Measurements from ENCODE around the gene UBASH3B.
A peak's percentile ranks its signal among the peaks of the same experiment; 100 is the strongest.

UBASH3B gene

DNA sequence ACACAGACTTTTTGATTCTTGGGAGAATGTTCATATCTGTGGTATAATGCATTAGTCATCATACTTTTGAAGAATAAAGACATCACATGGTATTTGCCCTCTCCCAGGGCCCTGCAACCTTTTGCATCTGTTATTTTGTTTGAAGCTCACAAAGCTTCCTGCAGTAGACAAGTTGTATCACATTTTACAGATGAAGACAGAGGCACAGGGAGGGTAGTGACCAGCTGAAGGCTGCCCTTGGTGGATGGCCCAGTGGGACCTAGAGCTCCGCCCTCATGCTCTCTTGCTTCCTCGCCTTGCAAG is 66.4 kb downstream of the UBASH3B start:
- Histone ChIP-seq H3K36me3 (replicated peaks; ENCODE audit: insufficient read depth, low read length) (no peaks in the 10 kb centered on the region), H4K20me1 (ENCODE audit: insufficient read depth, low read length) (no peaks in the 10 kb centered on the region), H3K4me1 (ENCODE audit: low read length) (peaks cover 29% of the 10 kb centered on the region), H3K9me2 (replicated peaks; ENCODE audit: insufficient read depth, low read length) (no peaks in the 10 kb centered on the region), H3K27ac (ENCODE audit: low read length) (no peak overlapping the region), H3K79me2 (ENCODE audit: low read length) (no peaks in the 10 kb centered on the region), H3K9me3 (replicated peaks; ENCODE audit: insufficient read depth, low read length) (no peaks in the 10 kb centered on the region), H3K4me3 (ENCODE audit: low read length) (no peak overlapping the region), H3F3A (ENCODE audit: insufficient read depth, low read length) (peaks cover 17% of the 10 kb centered on the region), H3K27me3 (replicated peaks; ENCODE audit: insufficient read depth, low read length) (no peaks in the 10 kb centered on the region), H3K4me2 (ENCODE audit: low read depth, low read length) (no peak overlapping the region), H2AFZ (ENCODE audit: low read length) (no peak overlapping the region), H3K9ac (ENCODE audit: low read length) (no peak overlapping the region)
- TF ChIP-seq CTCF (IDR thresholded peaks at IDR 0.05; ENCODE audit: low read length), result no peak
- TF ChIP-seq EZH2phosphoT487 (IDR thresholded peaks at IDR 0.05; ENCODE audit: low read length), result no peak
- no peak for TF ChIP-seq EZH2 (optimal IDR thresholded peaks at IDR 0.05; ENCODE audit: low read depth, low read length)
- no peak for DNase-seq

GRCh38 chr11:122723106-122723505 is 67.6 kb downstream of the UBASH3B start:
- Histone ChIP-seq H3K27ac (ENCODE audit: low read length) (peak overlapping the region; percentile 34; the same call in 1 of the 2 replicates), H3K27me3 (replicated peaks; ENCODE audit: insufficient read depth, low read length) (no peaks in the 10 kb centered on the region), H3F3A (ENCODE audit: insufficient read depth, low read length) (peaks cover 29% of the 10 kb centered on the region), H3K79me2 (ENCODE audit: low read length) (no peaks in the 10 kb centered on the region), H3K9ac (ENCODE audit: low read length) (no peak overlapping the region), H4K20me1 (ENCODE audit: insufficient read depth, low read length) (no peaks in the 10 kb centered on the region), H2AFZ (ENCODE audit: low read length) (no peak overlapping the region), H3K9me2 (replicated peaks; ENCODE audit: insufficient read depth, low read length) (no peaks in the 10 kb centered on the region), H3K4me2 (ENCODE audit: low read depth, low read length) (no peak overlapping the region), H3K4me1 (ENCODE audit: low read length) (peaks cover 38% of the 10 kb centered on the region), H3K4me3 (ENCODE audit: low read length) (no peak overlapping the region), H3K36me3 (replicated peaks; ENCODE audit: insufficient read depth, low read length) (no peaks in the 10 kb centered on the region), H3K9me3 (replicated peaks; ENCODE audit: insufficient read depth, low read length) (no peaks in the 10 kb centered on the region)
- TF ChIP-seq EZH2phosphoT487 (IDR thresholded peaks at IDR 0.05; ENCODE audit: low read length) (no peak), EZH2 (optimal IDR thresholded peaks at IDR 0.05; ENCODE audit: low read depth, low read length) (no peak), CTCF (IDR thresholded peaks at IDR 0.05; ENCODE audit: low read length) (no peak)
- DNase-seq, result no peak

DNA sequence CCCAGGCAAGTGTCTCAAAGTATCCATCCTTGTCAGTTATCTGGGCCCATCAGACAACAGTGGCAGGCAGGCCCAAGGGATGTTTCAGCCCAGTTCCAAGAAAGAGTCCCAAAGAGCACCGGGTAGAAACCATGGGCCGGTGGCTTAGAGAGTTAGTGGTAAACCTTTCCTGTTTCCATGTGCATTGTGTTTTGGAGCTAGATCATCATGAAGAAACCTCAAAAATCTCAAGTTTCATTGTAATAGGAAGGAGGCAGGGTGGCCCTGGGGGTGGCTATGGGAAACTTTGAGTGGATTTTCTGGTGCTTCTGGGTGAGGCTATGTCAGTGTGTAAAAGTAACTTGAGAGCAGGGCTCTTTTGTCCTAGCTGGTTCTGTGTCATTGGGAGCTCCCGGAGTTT is 68.1 kb downstream of the UBASH3B start:
- no peak for TF ChIP-seq EZH2phosphoT487 (IDR thresholded peaks at IDR 0.05; ENCODE audit: low read length)
- no peak for TF ChIP-seq EZH2 (optimal IDR thresholded peaks at IDR 0.05; ENCODE audit: low read depth, low read length)
- no peak for TF ChIP-seq CTCF (IDR thresholded peaks at IDR 0.05; ENCODE audit: low read length)
- peaks cover 43% of the 10 kb centered on the region for H3K4me1 ChIP-seq (ENCODE audit: low read length)

More for the DNA sequence above, 68.1 kb downstream of the UBASH3B start:
- Histone ChIP-seq H3K9me3 (replicated peaks; ENCODE audit: insufficient read depth, low read length) (no peaks in the 10 kb centered on the region), H3K4me2 (ENCODE audit: low read depth, low read length) (peak overlapping the region; percentile 16; the same call in 1 of the 2 replicates), H3K27ac (ENCODE audit: low read length) (peak overlapping the region; percentile 34; the same call in 1 of the 2 replicates), H4K20me1 (ENCODE audit: insufficient read depth, low read length) (no peaks in the 10 kb centered on the region), H3K9ac (ENCODE audit: low read length) (no peak overlapping the region), H3K27me3 (replicated peaks; ENCODE audit: insufficient read depth, low read length) (no peaks in the 10 kb centered on the region), H2AFZ (ENCODE audit: low read length) (no peak overlapping the region), H3K4me3 (ENCODE audit: low read length) (no peak overlapping the region), H3K9me2 (replicated peaks; ENCODE audit: insufficient read depth, low read length) (no peaks in the 10 kb centered on the region), H3K79me2 (ENCODE audit: low read length) (no peaks in the 10 kb centered on the region), H3K36me3 (replicated peaks; ENCODE audit: insufficient read depth, low read length) (no peaks in the 10 kb centered on the region), H3F3A (ENCODE audit: insufficient read depth, low read length) (peaks cover 33% of the 10 kb centered on the region)
- DNase-seq, result no peak

Data from MM.1S (cell line).